ENCODE measurements around the gene UBC. TPM values are rescaled to one million over a fixed set of nuclear protein-coding genes. Genes with fewer than 3 reads are reported as not detected.

The UBC gene
- total and polyA plus RNA-seq, 9 of the 15 experiments (the other 6 are each of a cell fraction or from before 2014, with no cell fraction given) = 533 to 1,153 (median 813) TPM

- TF ChIP-seq CHD7 (IDR thresholded peaks at IDR 0.05; ENCODE audit: low read depth, low read length) = no peak
- TF ChIP-seq ZNF586 (CRISPR knock-in tag; conservative IDR thresholded peaks at IDR 0.05) = no peak
- TF ChIP-seq PATZ1 (CRISPR knock-in tag; IDR thresholded peaks at IDR 0.05; ENCODE audit: borderline replicate concordance) = no peak
- TF ChIP-seq SNIP1 (IDR thresholded peaks at IDR 0.05; ENCODE audit: low read depth) = no peak
- no peak for TF ChIP-seq ZNF639 (CRISPR knock-in tag; conservative IDR thresholded peaks at IDR 0.05 in 1 of 2, IDR thresholded peaks at IDR 0.05 in 1 of 2)
- TF ChIP-seq ZNF507 (tag; conservative IDR thresholded peaks at IDR 0.05) = no peak
Observed at GRCh38 chr12:124883263-124884130, 31.0 kb downstream of the UBC start (continued).

Measured in K562 (cell line).